HG03520 (cell line): ENCODE results near the gene CDC42.
A peak's percentile ranks its signal among the peaks of the same experiment; 100 is the strongest.
"Not testable (repeated sequence)": the region's sequence is repeated elsewhere in the genome, so short reads cannot be mapped to it uniquely, and the experiment has no call there.

ENCODE experiments used
- ATAC-seq: cut with Tn5 transposase; IDR thresholded peaks from one replicate; pipeline ENCODE4 v1.9.1; 2021; ENCODE audit warnings: mild to moderate bottlenecking, moderate library complexity; ENCODE audit not compliant: unreplicated experiment

CDC42 gene

DNA sequence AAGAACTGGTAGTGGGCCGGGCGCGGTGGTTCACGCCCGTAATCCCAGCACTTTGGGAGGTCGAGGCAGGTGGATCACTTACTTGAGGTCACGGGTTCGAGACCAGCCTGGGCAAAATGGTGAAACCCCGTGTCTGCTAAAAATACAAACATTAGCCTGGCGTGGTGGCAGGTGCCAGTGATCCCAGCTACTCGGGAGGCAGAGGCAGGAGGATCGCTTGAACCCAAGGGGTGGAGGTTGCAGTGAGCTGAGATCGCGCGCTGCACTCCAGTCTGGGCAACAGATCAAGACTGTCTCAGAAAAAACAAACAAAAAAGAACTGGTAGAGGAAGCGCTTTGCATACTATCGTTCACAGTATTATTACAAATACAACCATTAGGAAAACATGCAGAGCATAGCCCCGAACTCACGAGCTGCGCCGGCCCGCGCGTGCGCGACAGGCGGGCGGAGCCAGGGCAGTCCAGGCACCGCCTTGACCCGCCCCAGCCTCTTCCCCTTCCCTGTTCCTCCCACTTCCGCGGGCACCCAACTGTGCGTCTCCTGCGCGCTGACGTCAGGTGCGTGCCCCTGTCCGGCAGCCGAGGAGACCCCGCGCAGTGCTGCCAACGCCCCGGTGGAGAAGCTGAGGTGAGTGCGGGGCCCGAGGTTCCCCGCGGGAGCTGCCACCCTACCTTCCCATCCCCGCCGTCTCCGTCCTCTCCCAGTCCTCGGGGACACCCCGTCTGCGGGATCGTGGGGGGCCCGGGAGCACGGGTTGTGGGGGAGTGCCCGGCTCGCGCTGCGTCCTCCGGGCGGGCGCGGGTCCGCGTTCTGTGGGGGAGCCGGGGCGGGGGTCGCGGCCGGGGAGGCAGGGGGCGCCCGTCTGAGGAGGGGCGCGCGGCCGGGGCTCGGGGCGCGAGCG lies at the start of gene CDC42:
CDC42 (plus strand) TSS at position 595 of the 902 bp plus-strand sequence. CDS start 25,770 bp downstream, outside the sequence.
- peak; percentile 83 for ATAC-seq

DNA sequence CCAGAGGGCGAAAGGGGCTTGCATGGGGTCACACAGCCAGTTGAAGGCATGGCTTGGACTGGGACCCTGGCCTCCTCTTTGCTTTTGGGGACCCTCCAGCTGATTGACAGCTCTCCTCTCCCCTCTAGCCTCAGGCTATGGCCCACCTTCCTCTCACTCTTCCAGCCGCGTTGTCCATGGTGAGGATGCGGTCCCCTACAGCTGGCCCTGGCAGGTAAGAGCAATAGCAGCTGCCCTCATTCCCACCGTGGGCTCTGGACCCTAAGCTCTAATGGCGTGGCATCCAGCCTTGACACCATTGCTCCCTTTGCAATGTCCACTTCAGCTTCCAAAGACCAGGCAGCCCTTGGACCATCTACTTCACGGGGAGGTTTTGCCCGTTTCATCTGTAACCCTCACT lies 49.6 kb upstream of the CDC42 start:
- ATAC-seq = not testable (repeated sequence)

DNA sequence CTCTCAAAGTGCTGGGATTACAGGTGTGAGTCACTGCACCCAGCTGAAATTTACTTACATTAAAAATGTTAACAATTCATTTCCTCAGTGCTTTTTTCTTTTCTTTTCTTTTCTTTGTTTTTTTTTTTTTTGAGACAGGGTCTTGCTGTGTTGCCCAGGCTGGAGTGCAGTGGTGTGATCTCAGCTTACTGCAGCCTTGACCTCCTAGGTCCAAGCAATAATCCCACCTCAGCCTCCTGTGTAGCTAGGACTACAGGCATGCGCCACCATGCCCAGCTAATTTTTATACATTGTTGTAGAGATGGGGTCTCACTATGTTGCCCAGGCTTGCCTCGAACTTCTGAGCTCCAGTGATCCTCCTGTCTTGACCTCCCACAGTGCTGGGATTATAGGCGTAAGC lies 48.5 kb upstream of the CDC42 start:
- ATAC-seq = not testable (repeated sequence)

DNA sequence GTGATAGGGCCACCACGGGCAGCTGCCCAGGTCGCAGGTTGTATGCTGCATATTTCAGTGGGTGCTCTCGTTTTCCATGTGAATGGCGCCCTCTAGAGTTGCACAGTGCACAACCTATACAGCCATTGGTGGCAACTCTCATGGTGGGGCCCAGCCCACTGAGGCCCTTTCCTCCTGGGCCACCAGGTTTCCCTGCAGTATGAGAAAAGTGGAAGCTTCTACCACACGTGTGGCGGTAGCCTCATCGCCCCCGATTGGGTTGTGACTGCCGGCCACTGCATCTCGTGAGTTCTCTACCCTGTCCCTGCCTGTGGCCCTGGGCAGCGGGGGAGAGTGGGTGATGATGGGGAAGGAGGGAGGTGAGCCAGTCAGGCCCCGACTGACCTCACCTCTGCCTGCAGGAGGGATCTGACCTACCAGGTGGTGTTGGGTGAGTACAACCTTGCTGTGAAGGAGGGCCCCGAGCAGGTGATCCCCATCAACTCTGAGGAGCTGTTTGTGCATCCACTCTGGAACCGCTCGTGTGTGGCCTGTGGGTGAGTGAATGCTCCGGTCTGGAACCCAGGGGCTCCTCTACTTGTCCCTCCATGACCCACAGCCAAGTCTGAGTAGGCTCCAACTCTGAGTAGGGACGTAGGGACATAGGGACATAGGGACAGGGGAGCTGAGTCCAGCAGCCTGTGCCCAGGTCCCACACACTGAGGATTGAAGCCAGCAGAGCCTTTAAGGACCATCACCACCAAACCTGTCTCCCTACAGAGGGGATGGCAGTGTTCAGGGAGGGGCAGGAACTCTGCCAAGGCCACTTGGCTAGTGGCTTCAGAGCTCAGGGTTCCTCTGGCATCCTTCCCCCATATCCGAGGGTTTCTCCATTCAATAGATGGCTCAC lies 47.0 kb upstream of the CDC42 start:
- ATAC-seq = not testable (repeated sequence)

DNA sequence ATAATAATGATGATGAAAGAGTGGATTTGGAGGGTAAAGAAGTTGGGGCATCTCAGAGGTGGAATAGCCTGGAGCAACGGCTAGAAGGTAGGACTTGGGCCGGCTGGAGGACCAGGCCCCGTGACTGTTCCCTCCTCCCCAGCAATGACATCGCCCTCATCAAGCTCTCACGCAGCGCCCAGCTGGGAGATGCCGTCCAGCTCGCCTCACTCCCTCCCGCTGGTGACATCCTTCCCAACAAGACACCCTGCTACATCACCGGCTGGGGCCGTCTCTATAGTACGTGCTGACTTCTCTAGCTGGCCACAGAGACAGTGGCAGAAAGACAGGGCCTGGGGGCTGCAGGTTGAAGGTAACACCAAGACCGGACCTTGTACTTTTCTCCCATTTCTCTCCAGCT lies 45.8 kb upstream of the CDC42 start:
- ATAC-seq = not testable (repeated sequence)

DNA sequence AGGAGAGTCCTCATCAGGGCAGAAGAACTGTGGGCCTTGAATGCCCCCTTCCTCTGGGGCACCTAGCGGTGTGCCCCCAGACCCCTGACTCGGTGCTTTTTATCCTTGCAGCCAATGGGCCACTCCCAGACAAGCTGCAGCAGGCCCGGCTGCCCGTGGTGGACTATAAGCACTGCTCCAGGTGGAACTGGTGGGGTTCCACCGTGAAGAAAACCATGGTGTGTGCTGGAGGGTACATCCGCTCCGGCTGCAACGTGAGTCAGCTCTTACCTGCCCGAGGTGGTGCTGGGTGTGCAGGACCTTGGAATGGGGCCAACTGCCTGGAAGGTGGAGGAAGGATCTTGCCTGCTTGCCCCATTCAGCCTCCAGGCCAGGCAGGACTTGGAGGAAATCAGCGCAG lies 45.2 kb upstream of the CDC42 start:
- not testable (repeated sequence) for ATAC-seq

DNA sequence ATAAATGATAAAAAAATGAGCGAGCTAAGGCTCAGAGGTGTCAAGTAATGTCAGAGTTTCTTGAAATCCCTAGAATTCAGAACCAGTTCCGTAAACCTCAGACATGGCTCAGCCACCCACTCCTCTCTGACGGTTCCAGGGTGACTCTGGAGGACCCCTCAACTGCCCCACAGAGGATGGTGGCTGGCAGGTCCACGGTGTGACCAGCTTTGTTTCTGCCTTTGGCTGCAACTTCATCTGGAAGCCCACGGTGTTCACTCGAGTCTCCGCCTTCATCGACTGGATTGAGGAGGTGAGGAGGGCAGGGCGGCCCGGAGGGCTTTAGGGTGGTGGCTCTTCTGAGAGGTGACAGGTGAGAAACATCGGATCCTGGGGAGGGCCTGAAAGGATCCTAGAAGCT lies 42.9 kb upstream of the CDC42 start:
- not testable (repeated sequence) for ATAC-seq

DNA sequence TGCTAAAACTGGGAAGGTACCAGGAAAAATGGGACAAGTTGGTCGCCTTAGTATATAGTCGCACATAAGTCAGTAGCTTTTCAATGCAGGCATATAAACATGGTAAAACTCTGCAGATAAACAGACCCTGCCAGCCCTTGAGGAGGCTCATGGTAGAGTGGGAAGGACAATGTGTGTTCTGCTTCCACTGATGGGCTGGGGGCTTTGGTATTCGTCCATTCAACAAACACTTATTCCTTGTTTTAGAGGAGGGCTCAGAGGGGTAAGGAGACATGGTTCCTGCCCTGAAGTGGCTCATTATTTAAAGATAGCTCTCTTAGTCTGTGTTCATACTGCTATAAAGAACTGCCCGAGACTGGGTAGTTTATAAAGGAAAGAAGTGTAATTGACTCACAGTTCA lies 39.8 kb upstream of the CDC42 start:
- not testable (repeated sequence) for ATAC-seq

DNA sequence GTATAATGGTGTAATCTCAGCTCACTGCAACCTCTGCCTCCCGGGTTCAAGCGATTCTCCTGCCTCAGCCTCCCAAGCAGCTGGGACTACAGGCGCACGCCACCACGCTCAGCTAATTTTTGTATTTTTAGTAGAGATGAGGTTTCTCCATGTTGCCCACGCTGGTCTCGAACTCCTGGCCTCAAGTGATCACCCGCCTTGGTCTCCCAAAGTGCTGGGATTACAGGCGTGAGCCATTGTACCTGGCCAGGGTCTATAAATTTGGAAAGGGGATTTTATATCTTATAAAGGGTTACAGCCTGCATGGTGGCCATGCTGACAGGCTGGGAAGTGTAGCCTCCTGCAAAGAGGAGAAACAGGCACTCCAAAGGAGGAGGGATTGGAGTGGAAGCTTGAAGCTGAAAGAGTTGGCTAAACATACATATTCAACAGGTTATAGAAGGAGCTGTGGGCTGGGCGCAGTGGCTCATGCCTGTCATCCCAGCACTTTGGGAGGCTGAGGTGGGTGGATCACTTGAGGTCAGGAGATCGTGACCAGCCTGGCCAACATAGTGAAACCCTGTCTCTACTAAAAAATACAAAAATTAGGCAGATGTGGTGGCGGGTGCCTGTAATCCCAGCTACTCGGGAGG lies 37.8 kb upstream of the CDC42 start:
- not testable (repeated sequence) for ATAC-seq

DNA sequence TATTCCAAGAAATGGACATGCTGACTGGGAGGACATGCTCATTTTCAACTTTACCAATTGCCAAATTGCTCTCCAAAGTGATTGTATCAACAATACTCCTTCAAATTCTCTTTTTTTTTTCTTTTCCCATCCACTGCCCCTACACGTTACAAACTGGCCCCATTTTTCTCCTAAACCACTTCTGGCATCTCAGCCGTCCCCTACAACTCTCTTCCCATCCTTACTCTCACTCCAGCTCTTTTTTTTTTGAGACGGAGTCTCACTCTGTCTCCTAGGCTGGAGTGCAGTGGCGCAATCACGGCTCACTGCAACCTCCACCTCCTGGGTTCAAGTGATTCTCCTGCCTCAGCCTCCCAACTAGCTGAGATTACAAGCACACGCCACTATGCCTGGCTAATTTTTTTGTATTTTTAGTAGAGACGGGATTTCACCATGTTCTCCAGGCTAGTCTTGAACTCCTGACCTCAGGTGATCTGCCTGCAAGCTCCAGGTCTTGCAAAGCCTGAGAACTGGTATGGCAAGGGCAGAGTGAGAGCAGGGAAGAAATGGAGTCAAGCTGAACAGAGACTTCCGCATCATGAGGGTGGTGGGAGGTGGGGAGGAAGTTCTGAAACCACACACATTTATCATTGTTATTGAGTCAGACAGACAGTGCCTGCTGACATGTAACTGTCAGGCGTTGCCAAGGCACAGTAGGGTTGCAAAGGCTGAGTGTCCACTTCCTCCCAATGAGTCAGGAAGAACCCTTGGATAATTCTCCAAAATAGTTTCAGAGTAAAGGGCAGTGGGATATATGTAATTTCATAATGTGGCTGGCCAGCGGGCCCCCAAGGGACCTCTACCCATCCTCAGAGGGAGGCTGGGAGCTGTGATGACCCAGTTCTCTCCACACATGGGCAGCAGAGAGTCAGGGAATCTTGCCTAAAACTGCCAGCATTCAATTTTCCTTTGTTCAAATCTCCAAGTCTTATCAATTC lies 33.6 kb upstream of the CDC42 start:
- ATAC-seq = no peak

DNA sequence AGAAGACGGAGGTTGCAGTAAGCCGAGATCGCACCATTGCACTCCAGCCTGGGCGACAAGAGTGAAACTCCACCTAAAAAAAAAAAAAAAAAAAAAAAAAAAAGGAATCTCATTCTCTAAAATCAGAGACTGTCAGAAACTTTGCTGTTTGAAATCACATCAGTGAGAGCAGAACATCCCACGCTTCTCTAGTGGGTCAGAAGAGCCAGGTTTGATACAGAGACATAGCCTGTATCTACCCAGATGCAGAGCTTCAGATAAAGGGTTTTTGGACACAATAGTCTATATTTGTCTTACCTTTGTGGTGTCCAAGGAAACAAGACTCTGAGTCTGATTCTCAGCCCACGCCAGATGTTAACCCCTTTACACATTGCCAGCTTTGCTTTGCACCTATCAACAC lies 31.4 kb upstream of the CDC42 start:
- ATAC-seq = no peak

DNA sequence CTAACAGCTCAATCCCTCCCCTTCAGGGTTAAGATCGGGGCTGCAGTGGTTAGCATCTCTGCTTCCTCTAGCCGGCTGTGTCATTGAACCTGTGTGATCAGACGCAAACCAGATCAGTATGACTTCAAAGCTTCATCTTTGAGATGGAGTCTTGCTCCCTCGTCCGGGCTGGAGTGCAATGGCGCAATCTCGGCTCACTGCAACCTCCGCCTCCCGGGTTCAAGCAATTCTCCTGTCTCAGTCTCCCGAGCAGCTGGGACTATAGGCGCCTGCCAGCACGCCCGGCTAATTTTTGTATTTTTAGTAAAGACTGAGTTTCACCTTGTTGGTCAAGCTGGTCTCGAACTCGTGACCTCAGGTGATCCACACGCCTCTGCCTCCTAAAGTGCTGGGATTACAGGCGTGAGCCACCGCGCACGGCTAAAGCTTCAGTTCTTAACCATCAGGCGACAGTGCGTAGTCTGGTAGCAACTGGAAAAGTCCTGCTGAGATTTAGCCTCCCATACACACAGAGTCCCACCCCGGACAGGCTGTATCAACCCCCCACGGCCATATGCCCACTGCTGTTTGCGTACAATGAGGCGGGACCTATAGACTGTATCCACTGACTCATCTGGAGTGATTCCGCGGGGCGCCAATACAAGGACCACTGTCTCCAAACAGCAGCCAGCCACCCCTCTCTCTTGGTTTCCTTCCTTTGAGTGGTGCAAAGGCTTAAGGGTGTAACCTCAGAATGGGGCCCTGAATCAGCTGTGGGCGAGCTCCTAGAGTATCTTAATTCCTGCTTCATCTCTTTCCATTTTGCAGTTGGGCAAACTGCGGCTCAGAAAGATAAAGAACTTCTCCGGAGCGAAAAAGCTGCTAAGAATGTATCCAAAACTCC lies 27.8 kb upstream of the CDC42 start:
- peak; percentile 27 for ATAC-seq

DNA sequence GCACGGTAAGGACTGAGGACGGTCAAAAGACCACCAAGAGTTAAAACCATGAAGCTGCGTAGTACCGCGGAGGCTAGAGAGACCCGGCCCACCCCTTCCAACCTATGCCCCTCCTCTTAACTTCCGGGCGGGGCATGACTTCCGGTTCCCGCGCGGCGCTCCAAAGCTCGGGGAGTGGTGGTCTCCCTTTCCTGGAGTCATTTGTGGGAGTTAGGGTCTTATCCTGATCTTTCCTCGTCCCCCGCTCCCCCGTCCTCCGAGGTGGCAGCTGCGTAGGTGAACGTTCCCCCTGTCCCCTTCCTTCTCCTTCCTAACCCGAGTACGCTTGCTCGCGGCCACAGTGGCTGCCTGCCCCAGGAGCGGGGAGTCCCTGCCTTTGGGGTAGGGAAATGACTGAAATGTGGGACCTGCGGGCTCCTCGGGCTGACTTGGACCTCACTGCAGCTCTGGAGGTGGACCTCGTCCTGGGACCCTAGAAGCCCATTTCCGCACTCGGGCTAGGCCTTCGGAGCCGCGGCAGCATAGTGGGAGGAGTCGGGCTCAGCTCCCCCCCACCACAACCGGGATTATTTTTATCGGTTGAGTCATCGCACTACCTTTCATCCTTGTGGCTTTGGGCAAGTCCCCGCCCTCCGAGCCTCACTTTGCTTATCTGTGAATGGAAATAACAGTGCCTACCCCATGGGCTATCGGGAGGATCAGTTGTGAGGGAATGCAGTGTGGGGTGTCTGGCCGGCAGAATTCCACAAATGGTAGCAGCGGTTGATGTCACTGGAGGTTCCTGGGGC lies 26.9 kb upstream of the CDC42 start:
- ATAC-seq = peak; percentile 71

DNA sequence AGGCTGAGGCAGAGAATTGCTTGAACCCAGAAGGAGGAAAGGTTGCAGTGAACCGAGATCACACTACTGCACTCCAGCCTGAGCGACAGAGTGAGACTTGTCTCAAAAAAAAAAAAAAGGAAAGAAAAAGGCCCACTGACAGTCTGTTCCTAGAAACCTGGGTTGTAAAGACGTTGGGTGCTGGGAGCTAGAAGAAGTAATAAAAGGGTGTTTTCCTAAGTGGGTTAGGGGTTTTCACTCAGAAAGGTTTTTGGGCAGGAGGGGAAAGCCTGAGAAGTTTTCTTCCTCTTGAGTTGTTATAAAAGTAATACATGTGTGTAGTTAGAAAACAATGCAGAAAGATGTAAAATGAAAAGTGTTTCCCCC lies 25.6 kb upstream of the CDC42 start:
- no peak for ATAC-seq

DNA sequence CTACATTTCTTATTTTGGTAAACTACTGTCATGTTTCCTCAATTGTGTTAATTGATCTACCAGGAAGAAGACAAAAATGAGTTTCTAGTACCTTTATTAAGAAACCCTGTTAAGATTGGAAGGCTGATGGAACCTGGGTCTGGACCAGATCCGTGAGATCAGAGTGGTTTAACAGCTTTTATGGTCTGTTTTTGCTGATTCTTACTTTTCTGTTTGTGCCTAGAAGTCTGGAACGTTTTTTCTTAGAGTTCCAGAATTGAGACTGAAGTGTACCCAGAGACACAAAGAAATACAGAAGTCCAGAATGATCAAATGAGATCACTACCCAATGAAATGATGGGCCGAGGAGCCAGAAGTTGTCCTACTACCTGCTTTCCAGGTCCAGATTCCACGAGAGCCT lies 22.5 kb upstream of the CDC42 start:
- ATAC-seq = no peak

DNA sequence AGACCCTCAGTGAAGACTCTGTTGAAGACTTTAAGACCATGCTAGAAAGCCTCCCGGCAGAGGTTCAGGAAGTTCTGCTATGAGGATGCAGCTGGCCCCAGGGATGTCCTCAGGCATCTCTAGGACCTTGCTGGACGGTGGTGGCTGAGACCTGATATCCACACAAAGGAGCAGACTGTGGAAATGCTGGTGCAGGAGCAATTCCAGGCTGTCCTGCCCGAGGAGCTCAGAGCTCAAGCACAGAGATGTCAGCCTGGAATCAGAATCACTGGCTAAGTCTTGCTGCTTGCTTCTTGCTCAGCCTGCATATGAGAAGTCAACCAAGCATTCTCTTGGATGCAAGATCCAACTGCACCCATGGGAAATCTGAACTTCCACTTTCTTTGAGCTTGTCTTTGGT lies 22.0 kb upstream of the CDC42 start:
- ATAC-seq = no peak

DNA sequence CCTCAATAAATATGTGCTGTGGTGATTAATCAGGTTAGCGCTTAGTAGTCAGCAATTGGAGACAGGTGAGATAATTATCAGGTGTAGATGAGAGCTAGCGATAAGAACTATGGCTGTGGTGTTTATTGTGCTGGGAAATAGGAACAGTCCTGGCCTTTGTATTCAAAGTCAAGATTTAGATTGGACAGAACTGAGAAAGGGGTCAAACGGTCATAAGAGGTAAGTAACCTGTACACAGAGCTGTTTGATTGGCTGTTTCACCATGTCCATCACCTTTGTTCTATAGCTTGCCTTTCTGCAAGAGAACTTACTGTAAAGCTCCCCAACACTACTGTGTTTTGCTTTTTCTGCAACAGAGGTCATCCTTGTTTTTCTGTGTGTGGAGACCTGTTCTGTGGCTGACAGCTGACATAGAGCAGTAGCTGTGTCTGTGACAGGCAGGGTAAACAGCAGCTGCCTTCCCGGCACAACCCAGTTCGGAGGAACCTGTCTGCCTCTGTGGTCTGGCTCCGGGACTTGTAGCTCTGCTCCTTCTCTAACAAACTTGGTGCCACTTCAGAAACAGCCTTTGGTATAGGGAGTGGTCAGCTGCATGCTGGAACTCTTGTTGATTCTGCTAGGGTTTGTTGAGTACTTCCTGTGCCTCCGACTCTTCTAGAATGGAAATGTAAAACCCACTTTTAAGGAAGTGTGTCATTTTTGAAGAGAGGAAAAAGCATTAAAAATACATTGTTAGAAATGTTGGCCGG lies 21.1 kb upstream of the CDC42 start:
- no peak for ATAC-seq

DNA sequence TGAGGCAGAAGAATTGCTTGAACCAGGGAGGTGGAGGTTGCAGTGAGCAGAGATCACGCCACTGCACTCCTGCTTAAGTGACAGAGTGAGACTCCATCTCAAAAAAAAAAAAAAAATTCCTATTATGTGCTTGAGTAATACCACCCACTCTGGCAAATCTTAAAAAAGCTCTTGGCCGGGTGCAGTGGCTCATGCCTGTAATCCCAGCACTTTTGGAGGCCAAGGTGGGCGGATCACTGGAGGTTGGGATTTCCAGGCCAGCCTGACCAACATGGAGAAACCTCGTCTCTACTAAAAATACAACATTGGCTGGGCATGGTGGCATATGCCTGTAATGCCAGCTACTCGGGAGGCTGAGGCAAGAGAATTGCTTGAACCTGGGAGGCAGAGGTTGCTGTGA lies 17.7 kb upstream of the CDC42 start:
- ATAC-seq = not testable (repeated sequence)
